Measurements from ENCODE around the gene SFRP5. TPM values are rescaled to one million over a fixed set of nuclear protein-coding genes. Genes with fewer than 3 reads are reported as not detected.

Gene SFRP5
- total RNA-seq, 4 donors from 2014 or later, result 0.25 to 2.2 (median 0.93) TPM; not detected in 1

GRCh38 chr10:97731346-97732051 lies 40.3 kb downstream of the SFRP5 start:
- intact Hi-C loops (cut with DNase I; ENCODE audit: low total_unique reads), result loop anchor here (1.0 kb wide), 3 partner anchors 22 to 55 kb away; no protein-coding TSS in a partner anchor
- in situ Hi-C loops (cut with MboI; ENCODE audit: low sequenced_read_pairs in 4 of 4), result loop anchor here in 3 of 4 donors (5.0 to 10.0 kb wide), 2 partner anchors 54 to 57 kb away; no protein-coding TSS in a partner anchor
- no peak overlapping the region for H3K27ac ChIP-seq
- TF ChIP-seq, protein P1, sequence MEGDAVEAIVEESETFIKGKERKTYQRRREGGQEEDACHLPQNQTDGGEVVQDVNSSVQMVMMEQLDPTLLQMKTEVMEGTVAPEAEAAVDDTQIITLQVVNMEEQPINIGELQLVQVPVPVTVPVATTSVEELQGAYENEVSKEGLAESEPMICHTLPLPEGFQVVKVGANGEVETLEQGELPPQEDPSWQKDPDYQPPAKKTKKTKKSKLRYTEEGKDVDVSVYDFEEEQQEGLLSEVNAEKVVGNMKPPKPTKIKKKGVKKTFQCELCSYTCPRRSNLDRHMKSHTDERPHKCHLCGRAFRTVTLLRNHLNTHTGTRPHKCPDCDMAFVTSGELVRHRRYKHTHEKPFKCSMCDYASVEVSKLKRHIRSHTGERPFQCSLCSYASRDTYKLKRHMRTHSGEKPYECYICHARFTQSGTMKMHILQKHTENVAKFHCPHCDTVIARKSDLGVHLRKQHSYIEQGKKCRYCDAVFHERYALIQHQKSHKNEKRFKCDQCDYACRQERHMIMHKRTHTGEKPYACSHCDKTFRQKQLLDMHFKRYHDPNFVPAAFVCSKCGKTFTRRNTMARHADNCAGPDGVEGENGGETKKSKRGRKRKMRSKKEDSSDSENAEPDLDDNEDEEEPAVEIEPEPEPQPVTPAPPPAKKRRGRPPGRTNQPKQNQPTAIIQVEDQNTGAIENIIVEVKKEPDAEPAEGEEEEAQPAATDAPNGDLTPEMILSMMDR (IDR thresholded peaks at IDR 0.05 in 4 of 5, conservative IDR thresholded peaks at IDR 0.05 in 1 of 5), result peak; percentile 63 to 88 (median 84)
- TF ChIP-seq POLR2A (IDR thresholded peaks at IDR 0.05), result no peak
- ATAC-seq, result peak; percentile 54 to 84
- peaks cover 0 to 1% of the 10 kb centered on the region in 2 donors for H3K4me1 ChIP-seq
- H3K4me3 ChIP-seq, result no peak overlapping the region
- H3K36me3 ChIP-seq, result no peaks in the 10 kb centered on the region
- no peaks in the 10 kb centered on the region for H3K27me3 ChIP-seq
- H3K9me3 ChIP-seq, result no peaks in the 10 kb centered on the region
- DNase-seq, result peak in 1 of 2 donors; percentile 48

- no peak for ATAC-seq
- intact Hi-C loops (cut with DNase I; ENCODE audit: low total_unique reads), result no loop called here
- TF ChIP-seq, protein P1 (IDR thresholded peaks at IDR 0.05 in 4 of 5, conservative IDR thresholded peaks at IDR 0.05 in 1 of 5), result no peak
- TF ChIP-seq POLR2A (IDR thresholded peaks at IDR 0.05), result no peak
Observed at GRCh38 chr10:97729014-97729413, 42.8 kb downstream of the SFRP5 start.

DNA sequence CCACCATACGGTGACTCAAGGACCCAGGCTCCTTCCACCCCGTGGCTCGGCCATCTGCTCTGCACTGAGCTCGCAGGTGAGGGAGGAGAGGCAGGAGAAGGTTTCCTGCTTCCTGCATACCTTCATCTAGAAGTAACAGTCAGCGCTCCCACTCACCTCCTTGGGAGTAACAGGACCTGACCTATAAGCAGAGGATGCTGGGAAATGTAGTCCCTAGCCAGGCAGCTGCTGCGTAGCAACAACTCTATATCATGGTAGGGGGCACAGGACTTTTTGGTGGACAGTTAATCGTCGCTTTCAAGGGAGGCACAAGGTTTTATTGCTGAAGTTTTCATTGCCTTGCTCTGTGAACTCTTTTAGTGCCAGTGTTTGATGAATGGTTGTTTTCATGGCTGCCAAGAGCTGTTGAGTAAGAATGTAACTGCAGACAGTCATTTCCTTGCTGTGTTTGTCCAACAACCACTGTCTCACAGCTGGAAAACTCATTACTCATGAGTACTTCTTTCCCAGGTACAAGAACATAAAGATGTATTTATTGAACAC lies 45.1 kb downstream of the SFRP5 start:
- peak overlapping the region; percentile 15 to 29 (median 24) for H3K4me3 ChIP-seq
- H3K36me3 ChIP-seq, result no peaks in the 10 kb centered on the region
- no peaks in the 10 kb centered on the region for H3K27me3 ChIP-seq
- H3K27ac ChIP-seq, result no peak overlapping the region
- DNase-seq (no peak), ATAC-seq (peak; percentile 67 to 78)
- intact Hi-C loops (cut with DNase I; ENCODE audit: low total_unique reads), result no loop called here
- H3K4me1 ChIP-seq, result no peaks in the 10 kb centered on the region
- no peaks in the 10 kb centered on the region for H3K9me3 ChIP-seq
- in situ Hi-C loops (cut with MboI; ENCODE audit: low sequenced_read_pairs in 4 of 4), result no loop called here
- TF ChIP-seq, protein P1 (IDR thresholded peaks at IDR 0.05 in 4 of 5, conservative IDR thresholded peaks at IDR 0.05 in 1 of 5), result no peak
- no peak for TF ChIP-seq POLR2A (IDR thresholded peaks at IDR 0.05)

More at GRCh38 chr10:97729014-97729413, 42.8 kb downstream of the SFRP5 start:
- Histone ChIP-seq H3K4me3 (no peak overlapping the region), H3K36me3 (no peaks in the 10 kb centered on the region), H3K27ac (no peak overlapping the region), H3K9me3 (no peaks in the 10 kb centered on the region), H3K4me1 (no peaks in the 10 kb centered on the region), H3K27me3 (no peaks in the 10 kb centered on the region)
- in situ Hi-C loops (cut with MboI; ENCODE audit: low sequenced_read_pairs in 4 of 4), result no loop called here
- DNase-seq, result no peak

DNA sequence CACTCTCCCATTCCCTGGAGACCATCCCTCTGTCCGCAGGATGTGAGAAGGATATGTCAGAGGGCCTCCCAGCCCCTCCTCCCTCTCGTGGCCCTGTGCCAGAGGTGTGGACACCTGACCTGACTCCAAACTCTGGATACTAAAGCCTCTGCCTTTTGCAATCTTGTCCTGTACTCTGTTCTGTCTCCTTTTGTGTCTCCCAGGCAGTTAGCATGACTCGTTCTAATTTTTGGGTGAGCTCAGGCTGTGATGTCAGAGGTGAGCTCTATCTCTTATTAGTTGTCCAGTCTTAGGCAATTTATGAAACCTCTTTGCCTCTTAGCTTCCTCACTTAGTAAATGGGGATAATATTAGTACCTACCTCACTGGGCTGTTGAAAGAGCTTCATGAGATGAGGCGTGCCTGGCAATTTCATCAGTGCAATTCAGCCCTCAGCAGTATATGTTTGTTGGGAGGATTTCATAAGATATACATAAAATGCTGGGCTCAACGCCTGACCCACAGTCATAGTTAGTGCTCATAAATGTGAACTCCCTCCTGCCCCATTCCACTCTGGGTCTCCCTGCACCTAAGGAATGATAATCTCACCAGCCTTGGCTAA lies 47.4 kb downstream of the SFRP5 start:
- intact Hi-C loops (cut with DNase I; ENCODE audit: low total_unique reads), result no loop called here
- no peak for DNase-seq
- H3K4me3 ChIP-seq, result no peak overlapping the region
- H3K4me1 ChIP-seq, result no peaks in the 10 kb centered on the region
- no peak for TF ChIP-seq POLR2A (IDR thresholded peaks at IDR 0.05)
- TF ChIP-seq, protein P1 (IDR thresholded peaks at IDR 0.05 in 4 of 5, conservative IDR thresholded peaks at IDR 0.05 in 1 of 5), result no peak
- no peaks in the 10 kb centered on the region for H3K36me3 ChIP-seq
- no peaks in the 10 kb centered on the region for H3K9me3 ChIP-seq
- in situ Hi-C loops (cut with MboI; ENCODE audit: low sequenced_read_pairs in 4 of 4), result no loop called here
- no peak overlapping the region for H3K27ac ChIP-seq
- H3K27me3 ChIP-seq, result no peaks in the 10 kb centered on the region
- ATAC-seq, result no peak

Measured in gastrocnemius medialis (tissue), 4 donors.